H1 (cell line): ENCODE results near the gene CALM1. TPM values are rescaled to one million over a fixed set of nuclear protein-coding genes. Genes with fewer than 3 reads are reported as not detected.

Experiments used
- CTCF ChIA-PET: fragments of 300-600 bp; sonication (Branson Sonifier 250); formaldehyde crosslinking; loops from one replicate; lab custom pipeline; 2021; ENCODE audit not compliant: partially characterized antibody; lab: Charles Lee
- POLR2A ChIA-PET: fragments of 300-600 bp; sonication (Branson Sonifier 250); formaldehyde crosslinking; loops from one replicate; lab custom pipeline; 2021; ENCODE audit warnings: inconsistent platforms; ENCODE audit not compliant: partially characterized antibody; lab: Charles Lee
- DNase-seq, 2 experiments: peaks; one replicate each; pipeline versions ENCODE4 v3.0.0 to v3.0.0-alpha.2; 2010 to 2022; ENCODE audit warnings: low spot score in 2 of 2, low read depth in 1 of 2, mixed read lengths in 1 of 2
- FAIRE-seq: peaks from 2 replicates; lab custom pipeline; 2011; peaks lifted over from hg19 to GRCh38; lab: Jason Lieb, UNC
- H2AFZ ChIP-seq: 2 replicates; pipeline ENCODE4 v1.8.1; 2012; ENCODE audit warnings: low read length, inconsistent platforms
- H2AK5ac ChIP-seq: 2 replicates; pipeline ENCODE4 v1.6.1; 2013; ENCODE audit warnings: low read depth, low read length
- H2BK120ac ChIP-seq: replicated peaks from 2 replicates; pipeline ENCODE3; 2013; ENCODE audit warnings: low read depth, low read length, inconsistent platforms
- H2BK12ac ChIP-seq: 2 replicates; pipeline ENCODE4 v1.6.1; 2013; ENCODE audit warnings: low read depth, low read length
- H2BK15ac ChIP-seq: 2 replicates; pipeline ENCODE4 v1.6.1; 2013; ENCODE audit warnings: low read length
- H2BK20ac ChIP-seq: 2 replicates; pipeline ENCODE4 v1.6.1; 2013; ENCODE audit warnings: low read length
- H2BK5ac ChIP-seq: 2 replicates; pipeline ENCODE4 v1.6.1; 2013; ENCODE audit warnings: low read depth, low read length
- H3K14ac ChIP-seq: 2 replicates; pipeline ENCODE4 v1.6.1; 2013; ENCODE audit warnings: inconsistent platforms; ENCODE audit not compliant: insufficient read length
- H3K18ac ChIP-seq: 2 replicates; pipeline ENCODE4 v1.6.1; 2013; ENCODE audit warnings: low read length; ENCODE audit errors: extremely low read depth
- H3K23ac ChIP-seq: 2 replicates; pipeline ENCODE4 v1.6.1; 2013; ENCODE audit warnings: inconsistent platforms; ENCODE audit not compliant: insufficient read length
- H3K23me2 ChIP-seq: 2 replicates; pipeline ENCODE4 v1.6.1; 2013; ENCODE audit warnings: low read depth, low read length
- H3K27ac ChIP-seq: 2 replicates; pipeline ENCODE4 v1.6.1; 2011; ENCODE audit warnings: low read depth, low read length, inconsistent platforms
- H3K27me3 ChIP-seq, 4 experiments: replicated peaks in 1 of 4; 1 replicate in 1 of 4; 2 replicates in 3 of 4; pipeline versions ENCODE4 v1.6.1 to v1.8.1; 2011 to 2013; ENCODE audit warnings: low read length in 3 of 4, mild to moderate bottlenecking in 3 of 4, inconsistent platforms in 2 of 4, mixed read lengths in 2 of 4, moderate library complexity in 1 of 4; ENCODE audit not compliant: control insufficient read depth in 3 of 4, insufficient read depth in 3 of 4; ENCODE audit errors: extremely low read depth in 1 of 4
- H3K36me3 ChIP-seq, 4 experiments: 2 replicates each; pipeline versions ENCODE4 v1.6.1 to v1.8.1; 2011 to 2013; ENCODE audit warnings: mild to moderate bottlenecking in 4 of 4, low read length in 3 of 4, moderate library complexity in 2 of 4, control low read depth in 1 of 4, inconsistent platforms in 1 of 4; ENCODE audit not compliant: insufficient read depth in 4 of 4, control insufficient read depth in 2 of 4
- H3K4ac ChIP-seq: replicated peaks from 2 replicates; pipeline ENCODE3; 2013; ENCODE audit warnings: low read length, low read depth, mixed read lengths, inconsistent platforms; ENCODE audit not compliant: insufficient read length
- H3K4me1 ChIP-seq, 4 experiments: replicated peaks in 1 of 4; 1 replicate in 1 of 4; 2 replicates in 3 of 4; pipeline versions ENCODE4 v1.6.1 to v1.8.1; 2011 to 2013; ENCODE audit warnings: low read length in 3 of 4, inconsistent platforms in 2 of 4, mixed read lengths in 1 of 4; ENCODE audit not compliant: insufficient read depth in 4 of 4, control insufficient read depth in 3 of 4
- H3K4me2 ChIP-seq, 2 experiments: 2 replicates each; pipeline versions ENCODE4 v1.6.1 to v1.8.1; 2011 to 2013; ENCODE audit warnings: low read depth in 2 of 2, low read length in 2 of 2, control low read depth in 1 of 2, inconsistent platforms in 1 of 2, mild to moderate bottlenecking in 1 of 2; ENCODE audit not compliant: insufficient read depth in 1 of 2
- H3K4me3 ChIP-seq, 4 experiments: fragments of 200-600, 300-600 bp in 1 of 4; sonication (generic), shearing (Covaris generic), sonication (Bioruptor Twin) in 1 of 4; 2 replicates each; pipeline versions ENCODE4 v1.5.1 to v1.8.1; 2011 to 2016; ENCODE audit warnings: low read length in 4 of 4, low read depth in 3 of 4, control low read depth in 2 of 4, inconsistent platforms in 2 of 4, mild to moderate bottlenecking in 2 of 4, mixed read lengths in 1 of 4, moderate library complexity in 1 of 4; ENCODE audit not compliant: insufficient read depth in 2 of 4; ENCODE audit errors: extremely low read depth in 1 of 4
- H3K56ac ChIP-seq: replicated peaks from 2 replicates; pipeline ENCODE3; 2013; ENCODE audit warnings: low read depth, mild to moderate bottlenecking, mixed read lengths, low read length, inconsistent platforms; ENCODE audit not compliant: insufficient read length
- H3K79me1 ChIP-seq: 2 replicates; pipeline ENCODE4 v1.6.1; 2013; ENCODE audit warnings: low read depth, low read length, control low read depth
- H3K79me2 ChIP-seq, 2 experiments: 2 replicates each; pipeline versions ENCODE4 v1.6.1 to v1.8.1; 2012 to 2013; ENCODE audit warnings: low read length in 2 of 2, mild to moderate bottlenecking in 2 of 2, inconsistent platforms in 1 of 2; ENCODE audit not compliant: insufficient read depth in 2 of 2, control insufficient read depth in 1 of 2
- H3K9ac ChIP-seq, 4 experiments: replicated peaks in 1 of 4; 1 replicate in 1 of 4; 2 replicates in 3 of 4; pipeline versions ENCODE4 v1.6.1 to v1.8.1; 2011 to 2013; ENCODE audit warnings: low read depth in 3 of 4, low read length in 3 of 4, control low read depth in 2 of 4, mild to moderate bottlenecking in 2 of 4, moderate library complexity in 2 of 4, inconsistent platforms in 1 of 4; ENCODE audit errors: extremely low read depth in 1 of 4
- H3K9me3 ChIP-seq, 2 experiments: 2 replicates each; pipeline versions ENCODE4 v1.6.1 to v1.8.1; 2012 to 2013; ENCODE audit warnings: mild to moderate bottlenecking in 2 of 2, moderate library complexity in 2 of 2, control low read depth in 1 of 2, inconsistent platforms in 1 of 2, low read depth in 1 of 2, low read length in 1 of 2, mixed read lengths in 1 of 2; ENCODE audit not compliant: insufficient read depth in 2 of 2
- H4K20me1 ChIP-seq, 2 experiments: replicated peaks in 1 of 2; 2 replicates each; pipeline versions ENCODE3 to v1.8.1; 2011 to 2013; ENCODE audit warnings: inconsistent platforms in 2 of 2, low read length in 2 of 2, mild to moderate bottlenecking in 1 of 2; ENCODE audit not compliant: insufficient read depth in 2 of 2, control insufficient read depth in 1 of 2
- H4K5ac ChIP-seq: 2 replicates; pipeline ENCODE4 v1.6.1; 2013; ENCODE audit warnings: low read length, low read depth, mixed read lengths, inconsistent platforms; ENCODE audit not compliant: insufficient read length
- H4K8ac ChIP-seq: 2 replicates; pipeline ENCODE4 v1.8.0; 2013; ENCODE audit warnings: mild to moderate bottlenecking, moderate library complexity, low read length, inconsistent platforms; ENCODE audit not compliant: insufficient read depth; ENCODE audit errors: extremely low read depth
- H4K91ac ChIP-seq: replicated peaks from 2 replicates; pipeline ENCODE3; 2013; ENCODE audit warnings: low read length, mixed read lengths, inconsistent platforms; ENCODE audit not compliant: insufficient read length
- BCL11A ChIP-seq, 2 experiments: IDR thresholded peaks; one replicate each; pipeline ENCODE4 v1.6.1; 2011; ENCODE audit warnings: low read depth in 2 of 2, low read length in 2 of 2, mild to moderate bottlenecking in 2 of 2
- CBX8 ChIP-seq: fragments of 300-800, 300-1000 bp; sonication (generic); IDR thresholded peaks from 2 replicates; pipeline ENCODE4 v1.7.1; 2016; ENCODE audit warnings: low read depth, low read length, borderline replicate concordance
- CHD2 ChIP-seq: IDR thresholded peaks from 2 replicates; pipeline ENCODE4 v1.6.1; 2012; ENCODE audit warnings: low read length, improper control_type of control experiment
- SUZ12 ChIP-seq: fragments of 200-600 bp; sonication (generic); IDR thresholded peaks from 2 replicates; pipeline ENCODE4 v1.6.1; 2012; ENCODE audit warnings: mild to moderate bottlenecking, inconsistent platforms, low read length, moderate library complexity, mixed read lengths
- TAF1 ChIP-seq: IDR thresholded peaks from 2 replicates; pipeline ENCODE4 v1.6.1; 2011; ENCODE audit warnings: mild to moderate bottlenecking, low read depth, low read length
- TBP ChIP-seq: IDR thresholded peaks from 2 replicates; pipeline ENCODE4 v1.6.1; 2011; ENCODE audit warnings: low read depth, low read length, improper control_type of control experiment
- YY1 ChIP-seq: IDR thresholded peaks from 2 replicates; pipeline ENCODE4 v1.6.1; 2011; ENCODE audit warnings: low read depth, mild to moderate bottlenecking, low read length
- WGBS, 2 experiments: shearing (Covaris generic) in 1 of 2; methylation state at CpG; one replicate each; pipeline versions ENCODE4 v1.1.6 to v1.1.7; 2013 to 2015; ENCODE audit warnings: low lambda C conversion rate in 2 of 2, mixed read lengths in 2 of 2, inconsistent platforms in 1 of 2, low coverage in 1 of 2, missing lambda C conversion rate in 1 of 2; ENCODE audit not compliant: insufficient replicate concordance in 2 of 2, insufficient coverage in 1 of 2, insufficient read length in 1 of 2; ENCODE audit errors: extremely low coverage in 1 of 2, missing lambda C conversion rate in 1 of 2; 5-methylcytosine and 5-hydroxymethylcytosine counted together
- polyA plus RNA-seq, 7 experiments: library from polyadenylated mRNA; depleted of rRNA in 3 of 7; stranded (reverse) in 5 of 7; unstranded in 2 of 7; fragments of >200 nt in 5 of 7; fragments of 200-250 nt in 2 of 7; gene quantifications; 1 replicate in 5 of 7; 2 replicates in 1 of 7; 4 replicates in 1 of 7; pipeline versions ENCODE4 v1.2.1 to v1.2.3, GENCODE V29; 2011 to 2013; ENCODE audit warnings: missing spikeins in 2 of 7, mixed read lengths in 2 of 7
- total RNA-seq: library from RNA; stranded (reverse); fragmentation: NEBNext Ultra II Directional; extraction: Animal tissue kit (Norgen Biotek cat#: 25700); gene quantifications from 2 replicates; pipeline ENCODE4 v1.2.1, GENCODE V29; 2021

CALM1 gene
- total and polyA plus RNA-seq, 2 of the 8 experiments (the other 6 are each of a cell fraction or from before 2014, with no cell fraction given) = 285 to 422 TPM

DNA sequence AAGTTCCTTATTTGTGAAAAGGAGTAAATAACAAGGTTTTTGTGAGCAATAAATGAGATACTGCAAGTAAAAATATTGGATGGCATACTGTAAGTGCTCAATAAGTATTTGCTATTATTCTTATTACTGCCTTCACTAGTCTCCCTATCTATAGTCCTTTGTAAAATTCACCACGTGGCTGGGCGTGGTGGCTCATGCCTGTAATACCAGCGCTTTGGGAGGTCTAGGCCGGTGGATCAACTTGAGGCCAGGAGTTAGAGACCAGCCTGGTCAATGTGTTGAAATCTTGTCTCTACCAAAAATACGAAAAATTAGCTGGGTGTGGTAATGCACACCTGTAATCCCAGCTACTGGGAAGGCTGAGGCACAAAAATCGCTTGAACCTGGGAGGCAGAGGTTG is 18.6 kb upstream of the CALM1 start:
- DNase-seq = no peak
- Histone ChIP-seq H2AK5ac (no peak overlapping the region), H2AFZ (no peak overlapping the region), H3K27me3 (no peaks in the 10 kb centered on the region), H2BK20ac (no peak overlapping the region)
- TF ChIP-seq TAF1 (no peak), YY1 (no peak), CHD2 (no peak), TBP (no peak), SUZ12 (no peak), BCL11A (IDR thresholded peaks at IDR 0.05; ENCODE audit: low read depth in 2 of 2, low read length in 2 of 2) (no peak), CBX8 (no peak)
- TF ChIP-seq, all 59 proteins: peak for 0
- H2BK5ac ChIP-seq = no peak overlapping the region
- H3K9ac ChIP-seq = no peak overlapping the region
- H3K4me2 ChIP-seq = no peak overlapping the region
- H3K9me3 ChIP-seq = no peaks in the 10 kb centered on the region
- ChIA-PET POLR2A (no interaction called here), CTCF (interaction anchor here (0.9 to 1.9 kb wide), 3 partner anchors 9 to 167 kb away, joined by 4 to 7 read pairs (median 4); no protein-coding TSS in a partner anchor)
- H3K23me2 ChIP-seq = peaks cover 7% of the 10 kb centered on the region; the same call in 1 of the 2 replicates
- H3K36me3 ChIP-seq = no peaks in the 10 kb centered on the region
- WGBS, 2 experiments = 80% methylated on average over 6 of the region's 6 CpGs; no CpG with 5 or more reads in 1 of the 2 experiments
- no peak overlapping the region for H3K4ac ChIP-seq
- H3K79me2 ChIP-seq = no peaks in the 10 kb centered on the region
- FAIRE-seq = no peak
- no peak overlapping the region for H2BK15ac ChIP-seq
- H3K18ac ChIP-seq = no peak overlapping the region
- H3K4me3 ChIP-seq = no peak overlapping the region
- no peak overlapping the region for H2BK120ac ChIP-seq
- H4K20me1 ChIP-seq = no peaks in the 10 kb centered on the region
- H3K79me1 ChIP-seq = no peaks in the 10 kb centered on the region
- H4K91ac ChIP-seq = no peak overlapping the region
- H2BK12ac ChIP-seq = no peak overlapping the region
- no peak overlapping the region for H3K14ac ChIP-seq
- no peak overlapping the region for H3K23ac ChIP-seq
- H3K56ac ChIP-seq = no peak overlapping the region
- peaks cover 0 to 10% (median 3%) of the 10 kb centered on the region in 4 experiments; a peak in 5 of 7 replicates for H3K4me1 ChIP-seq
- no peak overlapping the region for H3K27ac ChIP-seq
- no peak overlapping the region for H4K5ac ChIP-seq
- no peak overlapping the region for H4K8ac ChIP-seq
